Loucy (cell line): ENCODE data around the gene PATZ1.

Experiments used
- EZH2phosphoT487 ChIP-seq: fragments of 200-600 bp; IDR thresholded peaks from 2 replicates; pipeline ENCODE4 v1.6.1; 2018; ENCODE audit warnings: antibody characterized with exemption, mild to moderate bottlenecking, moderate library complexity, borderline replicate concordance
- TF ChIP-seq, protein P1 (sequence below): fragments of 200-600 bp; sonication (generic); conservative IDR thresholded peaks from 2 replicates; pipeline ENCODE4 v1.5.1; 2014; ENCODE audit warnings: mild to moderate bottlenecking, antibody characterized with exemption, low read length

DNA sequence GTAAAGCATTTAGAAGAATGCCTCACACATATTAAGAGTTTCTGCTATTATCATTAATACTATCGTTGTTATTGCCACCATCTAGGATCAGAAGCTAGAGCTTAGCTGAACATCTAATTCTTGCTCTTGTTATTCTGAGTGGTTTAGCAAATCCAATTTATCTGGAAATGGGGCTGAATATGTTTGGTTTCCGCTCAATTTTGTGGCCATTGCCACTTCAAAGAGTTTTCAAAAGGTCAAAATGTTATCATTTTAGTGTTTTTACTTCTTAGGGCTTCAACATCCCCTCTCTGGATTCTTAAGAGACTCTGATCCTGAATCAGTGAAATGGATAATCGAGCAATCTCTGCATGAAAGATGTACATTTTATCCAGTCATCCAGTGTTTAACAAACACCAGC is 43.6 kb downstream of the PATZ1 start:
- TF ChIP-seq, protein P1, sequence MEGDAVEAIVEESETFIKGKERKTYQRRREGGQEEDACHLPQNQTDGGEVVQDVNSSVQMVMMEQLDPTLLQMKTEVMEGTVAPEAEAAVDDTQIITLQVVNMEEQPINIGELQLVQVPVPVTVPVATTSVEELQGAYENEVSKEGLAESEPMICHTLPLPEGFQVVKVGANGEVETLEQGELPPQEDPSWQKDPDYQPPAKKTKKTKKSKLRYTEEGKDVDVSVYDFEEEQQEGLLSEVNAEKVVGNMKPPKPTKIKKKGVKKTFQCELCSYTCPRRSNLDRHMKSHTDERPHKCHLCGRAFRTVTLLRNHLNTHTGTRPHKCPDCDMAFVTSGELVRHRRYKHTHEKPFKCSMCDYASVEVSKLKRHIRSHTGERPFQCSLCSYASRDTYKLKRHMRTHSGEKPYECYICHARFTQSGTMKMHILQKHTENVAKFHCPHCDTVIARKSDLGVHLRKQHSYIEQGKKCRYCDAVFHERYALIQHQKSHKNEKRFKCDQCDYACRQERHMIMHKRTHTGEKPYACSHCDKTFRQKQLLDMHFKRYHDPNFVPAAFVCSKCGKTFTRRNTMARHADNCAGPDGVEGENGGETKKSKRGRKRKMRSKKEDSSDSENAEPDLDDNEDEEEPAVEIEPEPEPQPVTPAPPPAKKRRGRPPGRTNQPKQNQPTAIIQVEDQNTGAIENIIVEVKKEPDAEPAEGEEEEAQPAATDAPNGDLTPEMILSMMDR = no peak
- no peak for TF ChIP-seq EZH2phosphoT487
